HG03095 (cell line): ENCODE results near the gene AGMO.

ENCODE experiments used
- ATAC-seq: cut with Tn5 transposase; IDR thresholded peaks from one replicate; pipeline ENCODE4 v1.9.1; 2021; ENCODE audit warnings: moderate library complexity; ENCODE audit not compliant: unreplicated experiment

AGMO gene

DNA sequence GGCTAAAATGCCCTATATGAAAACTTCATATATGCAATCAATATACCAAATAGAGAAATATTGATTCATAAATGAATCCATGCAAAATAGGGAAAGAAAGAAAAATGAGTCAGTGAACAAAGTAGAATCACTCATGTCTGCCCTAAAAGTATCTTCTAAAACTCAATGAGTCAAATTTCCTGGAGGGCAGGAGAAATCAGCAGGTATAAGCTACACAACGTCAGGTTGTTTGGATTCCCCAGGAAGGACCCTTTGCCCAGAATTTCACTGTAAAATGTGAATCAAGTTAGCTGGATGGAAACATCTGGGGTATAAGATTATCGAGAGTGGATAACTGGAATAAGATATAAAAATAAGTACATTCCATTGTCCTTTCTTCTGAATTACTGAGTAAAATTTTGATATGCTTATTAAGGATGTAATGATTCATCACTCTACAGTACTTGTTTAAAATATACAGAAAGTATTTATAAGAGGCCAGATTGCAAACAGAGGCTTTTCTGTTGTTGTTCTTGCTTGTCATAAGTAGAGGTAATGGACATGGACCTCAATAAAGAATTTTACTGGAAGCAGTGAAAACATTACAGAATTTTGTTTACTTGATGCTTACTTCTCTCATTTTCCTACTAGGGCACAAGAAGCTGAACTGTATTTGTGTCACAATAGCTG lies 99.0 kb downstream of the AGMO start:
- no peak for ATAC-seq

DNA sequence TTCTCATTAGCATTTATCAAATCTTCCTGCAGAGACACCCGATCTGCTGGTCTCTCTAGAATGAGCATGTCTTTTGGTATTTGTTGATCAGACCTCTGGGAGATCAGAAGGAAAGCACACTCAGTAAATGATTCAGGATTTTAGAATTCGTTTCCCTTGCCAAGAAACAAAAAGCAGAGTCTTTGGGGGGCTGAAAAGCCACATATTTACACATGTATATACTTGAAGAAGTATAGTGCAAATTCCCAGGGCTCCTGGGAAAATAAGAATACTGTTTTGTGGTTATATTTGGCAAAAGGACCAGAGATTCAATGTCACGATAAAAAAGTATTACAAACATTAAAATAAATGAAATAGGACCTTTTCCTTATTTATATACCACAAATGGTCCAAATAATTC lies 100.2 kb downstream of the AGMO start:
- ATAC-seq = no peak

DNA sequence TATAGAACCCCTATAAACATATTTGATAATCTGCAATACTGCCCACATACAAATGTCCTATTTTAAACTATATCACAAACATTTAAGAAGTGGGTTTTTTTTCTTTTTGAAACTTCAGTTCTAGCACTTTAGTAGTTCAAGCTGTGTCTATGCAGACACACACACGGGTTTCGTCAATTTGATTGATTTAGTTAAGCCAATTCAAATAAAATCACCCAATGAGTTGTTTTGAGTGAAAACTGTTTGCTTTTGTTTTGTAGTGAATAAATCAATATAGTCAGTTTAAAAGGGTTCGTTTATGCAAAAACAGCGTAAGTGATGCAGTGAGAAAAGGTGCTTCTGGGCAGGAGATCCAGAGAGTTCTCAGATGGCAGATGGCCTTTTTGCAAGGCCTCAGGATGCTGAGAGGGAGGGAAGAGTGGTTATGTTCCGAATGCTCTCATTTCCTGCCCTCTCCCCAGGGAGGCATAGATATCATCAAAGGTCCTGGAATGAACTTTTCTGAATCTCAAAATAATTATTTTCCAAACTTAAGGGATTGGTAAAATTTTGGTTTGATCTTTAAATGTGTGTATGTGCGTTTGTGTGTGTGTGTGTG lies 102.7 kb downstream of the AGMO start:
- ATAC-seq = no peak

DNA sequence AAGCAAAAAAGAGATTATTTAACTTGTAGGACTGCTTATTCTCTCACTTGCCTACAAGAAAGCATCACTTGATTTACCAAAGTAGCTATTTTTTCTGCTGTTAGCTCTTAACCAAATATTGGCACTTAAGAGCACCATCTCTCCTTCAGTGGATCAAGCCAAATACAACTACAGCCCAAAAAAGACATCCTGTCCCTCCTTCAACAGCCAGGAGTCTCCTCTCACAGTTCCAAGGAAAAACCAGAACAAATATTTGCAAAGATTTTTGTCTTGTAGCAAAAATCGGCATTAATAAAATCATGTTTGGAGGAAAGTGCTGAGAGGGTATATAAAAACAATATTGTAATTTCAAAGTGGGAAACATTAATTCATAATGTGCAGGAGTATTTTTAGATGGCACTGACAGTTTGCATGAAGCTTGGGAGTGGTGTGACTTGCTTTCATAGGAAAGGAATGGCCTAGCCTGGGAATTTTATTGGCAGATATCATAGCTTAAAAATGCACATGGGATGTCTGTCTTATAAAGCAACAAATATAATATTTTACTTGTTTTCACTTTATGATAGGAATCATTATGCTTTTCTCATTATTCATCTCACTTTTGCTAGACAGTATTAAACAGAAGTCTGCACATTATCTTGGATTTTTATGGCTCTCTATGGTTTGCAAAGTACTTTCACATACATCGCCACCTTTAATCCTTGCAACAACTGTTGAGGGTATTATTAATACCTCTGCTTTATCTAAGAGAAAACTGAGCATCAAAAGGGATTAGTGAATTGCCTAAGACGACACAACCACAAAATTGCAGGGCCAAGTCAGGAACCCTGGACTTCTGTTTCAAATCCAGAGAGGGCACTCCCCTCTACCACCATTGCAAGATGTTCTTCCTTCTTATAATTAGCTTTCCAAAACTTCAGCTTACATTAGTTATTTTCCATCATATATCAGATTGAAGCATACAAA lies 103.5 kb downstream of the AGMO start:
- no peak for ATAC-seq

DNA sequence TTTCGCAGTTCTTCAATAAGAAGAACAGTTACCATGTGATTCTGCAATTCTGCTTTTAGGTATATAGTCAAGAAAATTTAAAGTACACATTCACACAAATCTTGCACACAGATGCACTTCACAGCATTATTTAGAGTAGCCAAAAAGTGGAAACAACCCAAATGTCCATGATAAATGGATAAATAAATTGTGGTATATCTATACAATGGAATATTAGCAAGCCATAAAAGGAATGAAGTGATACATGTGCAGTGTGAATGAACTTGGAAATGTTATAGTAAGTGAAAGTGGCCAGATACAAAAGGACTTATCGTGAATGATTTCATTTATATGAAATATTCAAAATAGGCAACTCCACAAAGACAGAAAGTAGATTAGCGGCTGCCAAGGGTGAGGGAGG lies 109.1 kb downstream of the AGMO start:
- no peak for ATAC-seq

DNA sequence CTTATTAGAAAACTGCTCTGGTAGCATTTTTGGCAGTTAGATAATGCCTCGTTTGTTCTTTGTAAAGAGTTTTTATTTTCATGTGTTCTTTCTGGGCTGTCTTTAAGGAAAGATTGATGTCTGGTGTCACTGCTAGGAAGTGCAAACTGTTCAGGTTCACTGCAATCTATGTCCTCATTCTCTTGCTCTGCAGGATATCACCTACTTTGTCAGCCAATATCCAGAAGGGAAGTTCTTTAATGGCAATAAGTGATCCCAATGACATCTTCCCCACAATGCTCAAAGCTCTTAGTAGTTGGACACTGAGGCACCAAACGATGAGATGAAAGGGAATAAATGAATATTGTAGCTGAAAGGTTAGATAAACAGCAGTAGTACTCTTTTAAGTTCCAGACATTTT lies 115.1 kb downstream of the AGMO start:
- ATAC-seq = no peak

DNA sequence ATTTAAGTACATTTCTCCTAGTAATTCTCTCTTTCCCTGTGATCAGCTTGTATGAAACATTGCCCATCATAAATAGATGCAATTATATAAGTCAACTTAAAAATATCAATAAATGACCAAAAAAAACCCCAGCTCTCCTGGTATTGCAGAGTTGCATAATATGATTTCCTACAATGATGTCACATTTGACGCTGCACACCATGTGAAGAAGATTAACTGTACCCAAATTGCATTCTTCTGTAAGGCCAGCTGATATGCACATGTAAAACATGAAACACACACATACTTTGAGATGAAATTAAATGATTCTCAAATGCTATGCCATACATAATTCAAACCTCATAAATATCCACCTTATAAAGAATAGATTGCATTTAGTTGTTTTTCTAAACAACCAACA lies 115.5 kb downstream of the AGMO start:
- no peak for ATAC-seq

DNA sequence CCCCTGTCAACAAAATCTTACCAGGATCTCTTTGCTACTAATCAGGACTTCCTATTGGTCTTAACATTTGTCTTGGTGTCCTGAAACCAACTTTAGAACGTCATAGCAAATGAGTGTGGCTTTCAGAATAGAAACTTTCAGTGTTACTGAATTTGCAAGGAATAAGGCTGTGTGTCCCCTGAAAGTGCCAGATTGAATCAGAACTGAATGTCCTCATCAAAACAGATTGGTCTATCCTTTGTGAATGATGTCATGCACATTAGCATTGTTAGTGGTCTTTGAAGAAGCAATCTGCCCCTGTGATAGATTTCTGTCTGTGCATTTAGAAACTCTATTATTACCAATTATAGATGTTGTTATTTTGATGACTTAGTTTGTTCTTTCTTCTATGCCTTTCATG lies 119.9 kb downstream of the AGMO start:
- ATAC-seq = no peak

DNA sequence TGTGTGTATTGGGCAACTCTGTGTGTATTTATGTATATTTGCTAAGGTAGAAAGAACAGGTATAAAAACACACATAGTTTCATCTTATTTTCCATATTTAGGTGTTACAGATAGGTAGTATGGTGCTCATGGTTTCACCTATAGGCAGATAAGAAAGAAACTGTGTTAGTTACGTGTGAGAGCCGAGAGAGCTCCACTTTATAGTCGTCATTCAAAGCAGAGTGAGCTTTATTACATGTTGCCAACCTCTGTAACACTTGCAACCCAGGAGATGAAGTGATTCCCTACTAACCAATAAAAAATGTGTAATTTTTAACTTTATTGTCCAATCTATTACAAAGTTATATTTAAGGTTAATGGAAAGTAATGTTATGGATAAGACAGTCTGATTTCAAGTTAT lies 121.3 kb downstream of the AGMO start:
- no peak for ATAC-seq

DNA sequence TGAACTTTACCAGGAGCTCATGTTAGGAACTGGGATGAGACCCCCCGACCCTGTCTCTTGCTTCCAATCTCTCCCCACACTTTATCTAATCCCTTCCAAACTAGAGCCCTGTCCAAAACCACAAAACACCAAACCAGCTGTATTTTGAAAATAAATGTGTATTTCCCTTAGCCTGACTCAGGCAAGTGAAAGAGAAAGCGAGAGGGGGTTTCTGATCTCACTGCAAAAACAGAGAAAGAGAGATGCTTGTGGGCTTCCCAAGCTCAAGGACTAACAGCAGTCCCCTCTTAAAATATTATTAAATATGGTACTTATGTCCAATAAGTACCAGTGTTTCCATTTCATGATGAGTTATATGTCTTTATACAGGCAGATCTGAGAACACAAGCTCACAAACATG lies 122.0 kb downstream of the AGMO start:
- no peak for ATAC-seq

DNA sequence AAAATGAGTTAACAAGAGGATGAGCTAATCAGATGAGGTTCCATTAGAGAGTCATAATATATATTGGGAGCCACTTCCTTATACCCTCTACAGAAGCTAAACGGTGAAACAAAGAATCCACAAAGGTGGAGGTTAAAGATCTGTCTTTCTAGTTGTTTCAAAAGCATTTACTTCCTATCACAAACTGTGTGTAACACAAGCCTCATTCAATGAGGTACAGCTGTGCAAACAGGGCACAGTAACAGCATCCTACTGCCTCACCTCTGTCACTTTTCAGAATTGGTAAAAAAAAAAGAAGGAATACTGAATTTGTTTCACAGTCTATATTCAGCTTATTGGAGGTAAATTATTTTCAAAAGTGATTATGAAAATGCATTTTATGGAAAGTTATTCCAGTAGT lies 128.7 kb downstream of the AGMO start:
- ATAC-seq = no peak

DNA sequence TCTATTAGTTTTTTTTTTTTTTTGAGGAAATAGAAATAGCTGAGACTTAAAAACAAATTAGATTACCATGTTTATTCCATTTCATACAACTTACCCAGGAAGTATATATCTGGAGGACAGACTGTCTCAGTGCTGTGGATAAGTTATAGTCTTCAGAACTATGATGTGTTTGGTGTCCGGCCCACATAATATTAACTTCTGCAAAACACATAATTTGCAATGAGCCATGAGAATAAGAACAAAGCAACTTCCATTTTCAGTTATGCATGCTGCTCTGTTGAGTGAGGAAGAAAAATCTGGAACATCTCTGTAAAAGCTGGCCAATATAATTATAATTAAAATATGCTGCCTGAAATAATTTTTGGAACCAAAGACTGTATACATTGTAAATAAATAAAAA lies 130.9 kb downstream of the AGMO start:
- no peak for ATAC-seq

DNA sequence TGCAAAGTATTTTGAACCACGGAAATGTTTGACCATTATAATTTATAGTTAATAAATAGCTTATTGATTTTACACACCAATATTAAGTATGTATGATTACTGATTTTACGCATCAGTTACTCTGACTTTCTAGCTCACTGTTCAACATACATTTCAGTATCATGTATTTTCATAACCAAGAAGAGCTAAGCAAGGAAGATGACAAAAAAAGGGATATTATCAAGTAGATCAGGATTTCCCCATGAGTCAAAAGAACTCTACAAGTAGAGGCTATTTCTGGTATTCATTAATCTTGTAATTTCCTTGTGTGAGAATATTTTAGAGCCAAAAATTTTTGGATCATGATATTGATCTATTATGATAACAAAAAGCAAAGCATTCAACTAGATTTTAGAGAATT lies 131.6 kb downstream of the AGMO start:
- ATAC-seq = no peak

DNA sequence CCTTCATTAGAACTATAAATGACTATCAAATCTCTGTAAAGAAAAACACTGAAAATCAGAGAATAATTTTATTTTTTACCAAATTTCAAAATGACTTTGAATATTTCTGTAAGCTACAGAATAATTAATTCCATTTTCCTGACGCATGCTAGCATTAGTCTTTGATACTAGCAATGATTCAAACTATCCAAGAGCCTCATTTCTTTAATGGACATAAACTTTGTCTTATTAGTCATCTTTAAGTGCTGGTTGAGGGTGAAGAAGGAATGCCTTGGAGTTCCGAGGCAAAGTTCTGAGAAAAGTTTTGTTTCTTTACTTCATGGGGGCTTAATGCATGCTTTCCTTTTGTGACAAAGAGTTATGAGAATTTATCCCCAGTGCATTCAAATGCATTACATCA lies 137.3 kb downstream of the AGMO start:
- ATAC-seq = no peak

DNA sequence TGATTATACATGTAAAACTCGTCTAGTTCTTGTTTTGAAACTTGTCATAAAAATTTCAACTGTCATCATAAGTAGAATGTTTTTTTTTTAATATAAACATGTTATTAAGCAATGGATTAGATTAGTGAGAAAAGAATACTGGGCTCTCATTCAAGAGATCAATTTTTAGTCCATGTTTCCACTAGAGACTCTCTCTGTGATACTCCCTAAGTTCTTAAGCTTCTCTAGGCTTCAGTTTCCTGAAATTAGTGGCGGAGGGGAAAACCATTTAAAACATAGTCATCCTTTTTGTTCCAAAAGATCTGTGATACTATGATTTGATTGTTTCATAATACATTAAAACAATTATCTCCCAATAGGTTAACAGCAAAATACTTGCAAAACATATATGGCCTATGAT lies 142.2 kb downstream of the AGMO start:
- ATAC-seq = no peak

DNA sequence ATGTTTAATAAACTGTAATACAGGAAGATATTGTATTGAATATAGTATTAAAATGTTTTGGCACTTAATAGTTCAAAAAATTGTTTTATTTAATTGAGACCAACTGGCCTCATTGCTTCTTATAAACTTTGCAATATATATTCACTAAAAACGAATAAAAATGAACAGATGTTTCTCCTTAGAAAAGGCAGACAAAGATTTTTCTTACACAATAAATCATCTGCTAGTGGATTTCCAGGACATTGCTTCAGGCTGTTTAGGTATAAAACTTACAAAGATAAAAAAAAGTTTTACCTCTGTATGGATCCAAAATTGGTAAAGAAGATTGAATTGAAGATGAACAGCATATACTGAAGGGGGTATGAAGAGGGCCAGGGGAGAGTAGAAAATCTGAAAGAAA lies 143.6 kb downstream of the AGMO start:
- no peak for ATAC-seq

DNA sequence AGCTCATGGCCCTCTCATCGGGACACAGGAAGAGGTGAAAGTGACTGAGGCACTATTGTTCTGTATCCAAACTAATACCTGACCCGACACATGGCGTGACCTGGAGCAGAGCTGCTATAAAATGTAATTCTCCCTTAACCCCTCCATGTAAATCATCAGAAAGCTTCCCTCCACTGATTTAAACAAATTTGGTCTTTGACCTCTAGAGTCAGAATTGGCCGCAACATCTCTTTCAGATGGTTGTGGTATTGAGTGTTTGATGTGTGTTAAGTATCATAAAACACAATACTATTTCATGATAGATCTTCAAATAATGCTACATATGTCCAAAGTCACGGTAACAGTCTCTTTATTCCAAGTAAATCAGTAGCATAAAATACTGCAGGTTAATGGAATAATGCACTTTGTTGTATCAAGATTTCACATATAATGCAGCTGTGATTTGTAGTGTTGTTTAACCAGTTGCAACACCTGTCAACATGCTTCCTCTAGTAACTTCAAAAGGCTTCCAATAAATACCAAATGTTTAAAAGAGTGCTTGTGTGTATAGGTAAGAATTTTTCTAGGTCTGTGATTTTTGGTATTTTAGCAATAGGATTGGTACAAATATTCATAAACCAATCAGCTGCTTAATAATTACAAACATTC lies 144.3 kb downstream of the AGMO start:
- ATAC-seq = no peak

DNA sequence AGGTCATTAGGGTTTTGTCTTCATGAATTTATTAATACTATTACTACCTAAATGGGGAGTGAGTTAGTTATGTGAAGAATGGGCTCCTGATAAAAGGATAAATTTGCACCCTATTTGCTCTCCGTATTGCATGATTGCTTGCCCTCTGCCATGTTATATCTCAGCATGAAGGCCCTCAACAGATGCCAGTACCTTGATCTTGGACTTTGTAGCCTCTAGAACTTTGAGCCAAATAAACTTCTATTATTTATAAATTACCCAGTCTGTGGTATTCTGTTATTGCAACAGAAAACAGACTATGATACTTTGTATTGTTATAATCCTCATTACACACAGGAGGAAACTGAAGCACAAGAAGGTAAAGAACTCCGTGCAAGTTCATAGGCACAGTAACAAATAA lies 150.8 kb downstream of the AGMO start:
- no peak for ATAC-seq

DNA sequence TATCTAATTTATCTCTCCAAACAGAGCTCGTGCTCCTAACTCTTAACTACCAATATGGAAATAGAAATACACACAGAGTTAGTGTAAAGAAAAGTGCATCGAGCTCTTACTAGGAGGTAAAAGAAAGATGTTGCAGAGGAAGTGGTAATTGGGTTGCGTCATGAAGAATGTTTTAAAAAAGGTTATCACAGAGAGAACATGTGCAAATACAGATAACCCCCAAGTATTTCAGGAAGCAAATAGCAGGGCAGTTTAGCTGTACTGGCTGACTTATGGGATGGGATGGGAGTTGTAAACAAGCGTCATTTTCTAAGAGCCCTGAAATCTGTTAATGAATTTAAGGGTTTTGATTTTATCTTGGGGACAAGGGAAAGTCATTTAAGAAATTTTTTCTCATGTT lies 153.9 kb downstream of the AGMO start:
- no peak for ATAC-seq

DNA sequence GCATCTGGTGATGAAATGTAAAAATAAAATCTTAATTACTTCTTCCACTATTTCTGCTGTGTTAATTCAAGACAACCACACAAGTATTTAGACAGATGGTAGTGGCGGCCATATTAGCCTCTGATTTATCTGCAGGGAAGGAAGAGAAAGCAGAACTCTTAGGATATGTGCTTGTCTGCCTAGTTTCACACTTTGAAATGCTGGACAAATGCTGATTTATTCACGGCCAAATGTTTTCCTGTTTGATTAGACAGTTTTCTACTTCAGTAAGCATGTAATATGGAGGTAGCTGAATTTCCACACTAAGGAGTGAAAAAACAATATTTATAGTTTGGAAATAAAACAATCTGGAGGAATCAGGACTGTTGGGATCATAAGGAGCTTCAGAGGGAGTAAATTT lies 158.1 kb downstream of the AGMO start:
- no peak for ATAC-seq

DNA sequence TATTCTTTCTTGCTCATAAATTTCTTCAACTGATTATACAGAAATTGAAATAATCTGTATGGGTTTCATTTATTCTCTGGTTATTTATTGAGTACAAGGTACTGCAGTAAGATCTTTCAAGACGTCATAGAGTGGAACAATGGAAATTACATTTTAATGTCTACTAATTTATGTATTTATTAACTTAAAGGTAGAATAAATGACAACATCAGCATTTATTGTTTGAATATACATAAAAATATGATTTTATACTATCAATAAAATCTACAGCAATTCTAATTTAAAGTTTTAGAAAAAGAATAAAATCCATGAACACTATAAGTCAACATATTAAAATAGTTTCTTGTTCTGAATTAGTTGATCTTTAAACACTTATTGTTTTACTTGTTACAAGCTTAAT lies 158.5 kb downstream of the AGMO start:
- no peak for ATAC-seq
